IgD-negative memory B cell (primary cell): ENCODE measurements around the gene TEX53. TPM values are rescaled to one million over a fixed set of nuclear protein-coding genes. Genes with fewer than 3 reads are reported as not detected.

ENCODE experiments used
- H3K27ac Mint-ChIP-seq, 3 donors: one replicate each; pipeline ENCODE4 v1.8.0; 2020 to 2022; ENCODE audit warnings: mild to moderate bottlenecking in 3 of 3, mixed read lengths in 3 of 3, moderate library complexity in 1 of 3
- H3K27me3 Mint-ChIP-seq: one replicate; pipeline ENCODE4 v1.8.0; 2021; ENCODE audit warnings: mixed read lengths
- H3K36me3 Mint-ChIP-seq: one replicate; pipeline ENCODE4 v1.8.0; 2020; ENCODE audit warnings: mild to moderate bottlenecking, mixed read lengths
- H3K4me1 Mint-ChIP-seq, 3 donors: one replicate each; pipeline ENCODE4 v1.8.0; 2020 to 2022; ENCODE audit warnings: mixed read lengths in 3 of 3, mild to moderate bottlenecking in 1 of 3
- H3K4me3 Mint-ChIP-seq, 4 donors: one replicate each; pipeline ENCODE4 v1.8.0; 2020 to 2022; ENCODE audit warnings: mild to moderate bottlenecking in 4 of 4, mixed read lengths in 4 of 4, moderate library complexity in 3 of 4
- H3K9me3 Mint-ChIP-seq, 3 donors: one replicate each; pipeline ENCODE4 v1.8.0; 2020 to 2021; ENCODE audit warnings: mixed read lengths in 3 of 3, mild to moderate bottlenecking in 1 of 3
- polyA plus RNA-seq: library from polyadenylated mRNA; unstranded; fragments of 300-500 nt; fragmentation: Illumina TruSeq; gene quantifications from one replicate; pipeline ENCODE4 v1.2.3, GENCODE V29; 2021

The TEX53 gene
- polyA plus RNA-seq, 1 donor from 2014 or later = not detected

- Mint-ChIP-seq H3K27me3 (no peaks in the 10 kb centered on the region), H3K36me3 (peaks cover 2% of the 10 kb centered on the region), H3K9me3 (no peaks in the 10 kb centered on the region), H3K4me3 (peak overlapping the region; percentile 87 to 98 (median 96)), H3K27ac (peak overlapping the region; percentile 91 to 94 (median 94)), H3K4me1 (peaks cover 42 to 55% (median 48%) of the 10 kb centered on the region in 3 donors)
Observed at GRCh38 chr9:114611516-114612271, 45.9 kb downstream of the TEX53 start.

GRCh38 chr9:114608525-114608796, 49.1 kb downstream of the TEX53 start:
- H3K27ac Mint-ChIP-seq = peak overlapping the region in 2 of 3 donors; percentile 66 to 92
- no peaks in the 10 kb centered on the region for H3K27me3 Mint-ChIP-seq
- no peaks in the 10 kb centered on the region for H3K9me3 Mint-ChIP-seq
- H3K36me3 Mint-ChIP-seq = peaks cover 5% of the 10 kb centered on the region
- H3K4me1 Mint-ChIP-seq = peaks cover 30 to 50% (median 44%) of the 10 kb centered on the region in 3 donors
- H3K4me3 Mint-ChIP-seq = peak overlapping the region in 2 of 4 donors; percentile 67 to 72

- Mint-ChIP-seq H3K27ac (peak overlapping the region; percentile 66 to 92 (median 81)), H3K9me3 (no peaks in the 10 kb centered on the region), H3K36me3 (peaks cover 5% of the 10 kb centered on the region), H3K27me3 (no peaks in the 10 kb centered on the region), H3K4me1 (peaks cover 26 to 45% (median 39%) of the 10 kb centered on the region in 3 donors), H3K4me3 (peak overlapping the region; percentile 15 to 79 (median 68))
Observed at GRCh38 chr9:114607671-114608524, 49.7 kb downstream of the TEX53 start.

GRCh38 chr9:114606597-114607207, 50.9 kb downstream of the TEX53 start:
- Mint-ChIP-seq H3K36me3 (peaks cover 10% of the 10 kb centered on the region), H3K27me3 (no peaks in the 10 kb centered on the region), H3K4me1 (peaks cover 17 to 36% (median 29%) of the 10 kb centered on the region in 3 donors), H3K9me3 (peaks cover 4% of the 10 kb centered on the region in 3 donors), H3K4me3 (peak overlapping the region in 1 of 4 donors; percentile 59), H3K27ac (peak overlapping the region in 2 of 3 donors; percentile 62 to 92)

Other genes starting within 250 kb of the TEX53 start
- gene WHRN, start 152.3 kb downstream of the TEX53 start, polyA plus RNA-seq = 0.89 TPM
- gene ATP6V1G1, start 70.0 kb downstream of the TEX53 start, polyA plus RNA-seq = 361 TPM
- gene TMEM268, start 46.5 kb downstream of the TEX53 start, polyA plus RNA-seq = 15.9 TPM
- gene TEX48, start 24.4 kb upstream of the TEX53 start, polyA plus RNA-seq = not detected
- 0.03 TPM for gene TNFSF15, start 148.2 kb upstream of the TEX53 start, polyA plus RNA-seq